ENCODE measurements around the gene LRRC2. TPM values are rescaled to one million over a fixed set of nuclear protein-coding genes. Genes with fewer than 3 reads are reported as not detected.

Gene LRRC2
- polyA plus RNA-seq, 3 donors, result not detected

DNA sequence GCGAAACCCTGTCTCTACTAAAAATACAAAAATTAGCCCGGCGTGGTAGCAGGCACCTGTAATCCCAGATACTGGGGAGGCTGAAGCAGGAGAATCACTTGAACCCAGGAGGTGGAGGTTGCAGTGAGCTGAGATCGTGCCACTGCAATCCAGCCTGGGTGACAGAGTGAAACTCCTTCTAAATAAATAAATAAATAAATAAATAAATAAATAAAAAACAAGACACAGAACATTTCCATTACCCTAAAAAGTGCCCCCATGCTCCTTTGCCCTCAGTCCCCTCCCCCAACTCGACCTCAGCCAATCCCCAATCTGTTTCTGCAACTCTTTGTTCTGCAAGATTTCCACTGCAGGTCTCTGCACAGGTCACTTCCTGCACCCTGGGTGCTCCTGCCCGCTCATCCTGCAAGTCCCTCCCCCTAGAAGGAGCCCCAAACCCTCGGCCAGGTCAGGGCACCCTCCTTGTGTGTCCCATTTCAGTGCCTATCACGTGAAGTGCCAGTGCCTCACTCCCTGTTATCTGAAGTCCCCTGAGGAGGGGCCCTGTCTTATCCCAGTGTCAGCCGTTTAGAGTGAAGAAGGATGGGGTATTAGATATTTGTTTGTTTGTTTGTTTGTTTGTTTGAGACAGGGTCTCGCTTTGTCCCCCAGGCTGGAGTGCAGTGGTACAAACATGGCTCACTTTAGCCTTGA, 47.4 kb upstream of the LRRC2 start:
- no peak overlapping the region for H3K4me2 ChIP-seq (replicated peaks; ENCODE audit: extremely low read depth, low read length, poor library complexity, severe bottlenecking)
- peaks cover 0 to 3% of the 10 kb centered on the region in 2 donors for H3K27me3 ChIP-seq (ENCODE audit: control insufficient read depth in 2 of 2, insufficient read depth in 2 of 2, low read length in 2 of 2)
- Mint-ChIP-seq H3K36me3 (no peaks in the 10 kb centered on the region), H3K27me3 (ENCODE audit: low read depth in 3 of 3) (peaks cover 2 to 8% (median 4%) of the 10 kb centered on the region in 3 donors), H3K27ac (no peak overlapping the region), H3K4me3 (no peak overlapping the region), H3K4me1 (peaks cover 5% of the 10 kb centered on the region), H3K9me3 (no peaks in the 10 kb centered on the region)
- H2AFZ ChIP-seq (ENCODE audit: insufficient read depth, low read depth, low read length, poor library complexity, severe bottlenecking), result no peak overlapping the region
- WGBS (ENCODE audit: insufficient coverage), result 68% methylated on average over 3 of the region's 10 CpGs
- intact Hi-C loops (cut with micrococcal nuclease), result no loop called here
- no peaks in the 10 kb centered on the region for H4K20me1 ChIP-seq (ENCODE audit: insufficient read depth, low read length)
- no peak overlapping the region for H3K27ac ChIP-seq (ENCODE audit: low read depth in 1 of 2, low read length in 2 of 2)
- no peak overlapping the region for H3K9ac ChIP-seq (ENCODE audit: insufficient read depth, low read length, poor library complexity, severe bottlenecking)
- no peak for DNase-seq
- H3K4me3 ChIP-seq (replicated peaks in 1 of 3; ENCODE audit: low read depth in 2 of 3, low read length in 3 of 3), result no peak overlapping the region
- TF ChIP-seq, protein P1, sequence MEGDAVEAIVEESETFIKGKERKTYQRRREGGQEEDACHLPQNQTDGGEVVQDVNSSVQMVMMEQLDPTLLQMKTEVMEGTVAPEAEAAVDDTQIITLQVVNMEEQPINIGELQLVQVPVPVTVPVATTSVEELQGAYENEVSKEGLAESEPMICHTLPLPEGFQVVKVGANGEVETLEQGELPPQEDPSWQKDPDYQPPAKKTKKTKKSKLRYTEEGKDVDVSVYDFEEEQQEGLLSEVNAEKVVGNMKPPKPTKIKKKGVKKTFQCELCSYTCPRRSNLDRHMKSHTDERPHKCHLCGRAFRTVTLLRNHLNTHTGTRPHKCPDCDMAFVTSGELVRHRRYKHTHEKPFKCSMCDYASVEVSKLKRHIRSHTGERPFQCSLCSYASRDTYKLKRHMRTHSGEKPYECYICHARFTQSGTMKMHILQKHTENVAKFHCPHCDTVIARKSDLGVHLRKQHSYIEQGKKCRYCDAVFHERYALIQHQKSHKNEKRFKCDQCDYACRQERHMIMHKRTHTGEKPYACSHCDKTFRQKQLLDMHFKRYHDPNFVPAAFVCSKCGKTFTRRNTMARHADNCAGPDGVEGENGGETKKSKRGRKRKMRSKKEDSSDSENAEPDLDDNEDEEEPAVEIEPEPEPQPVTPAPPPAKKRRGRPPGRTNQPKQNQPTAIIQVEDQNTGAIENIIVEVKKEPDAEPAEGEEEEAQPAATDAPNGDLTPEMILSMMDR (IDR thresholded peaks at IDR 0.05), result no peak
- no peaks in the 10 kb centered on the region for H3K9me3 ChIP-seq (replicated peaks in 1 of 2; ENCODE audit: control insufficient read depth in 1 of 2, insufficient read depth in 1 of 2, low read length in 2 of 2)
- H3K79me2 ChIP-seq (ENCODE audit: insufficient read depth, low read length), result no peaks in the 10 kb centered on the region
- H3K36me3 ChIP-seq (replicated peaks in 1 of 2; ENCODE audit: control insufficient read depth in 1 of 2, insufficient read depth in 2 of 2, low read length in 2 of 2), result no peaks in the 10 kb centered on the region
- H3K4me1 ChIP-seq (ENCODE audit: control insufficient read depth in 1 of 2, insufficient read depth in 2 of 2, low read length in 2 of 2), result no peaks in the 10 kb centered on the region

GRCh38 chr3:46612324-46612723, 46.2 kb upstream of the LRRC2 start, which contains the start of gene FAM240A:
TSS of gene FAM240A (plus strand) at chr3:46612525. CDS start at chr3:46612684, 159 bp downstream.
- H3K9ac ChIP-seq (ENCODE audit: insufficient read depth, low read length, poor library complexity, severe bottlenecking), result no peak within 1 kb of the TSS
- no peak within 1 kb of the TSS for H3K4me2 ChIP-seq (replicated peaks; ENCODE audit: extremely low read depth, low read length, poor library complexity, severe bottlenecking)
- H3K36me3 Mint-ChIP-seq, result no peaks in the 10 kb centered on the region
- no peaks in the 10 kb centered on the region for H3K9me3 Mint-ChIP-seq
- H3K9me3 ChIP-seq (replicated peaks in 1 of 2; ENCODE audit: control insufficient read depth in 1 of 2, insufficient read depth in 1 of 2, low read length in 2 of 2), result no peaks in the 10 kb centered on the region
- no peaks in the 10 kb centered on the region for H3K36me3 ChIP-seq (replicated peaks in 1 of 2; ENCODE audit: control insufficient read depth in 1 of 2, insufficient read depth in 2 of 2, low read length in 2 of 2)
- TF ChIP-seq, protein P1 (IDR thresholded peaks at IDR 0.05), result no peak
- intact Hi-C loops (cut with micrococcal nuclease), result no loop called here
- H3K27me3 ChIP-seq (ENCODE audit: control insufficient read depth in 2 of 2, insufficient read depth in 2 of 2, low read length in 2 of 2), result peaks cover 0 to 3% of the 10 kb centered on the region in 2 donors
- peaks cover 8% of the 10 kb centered on the region for H3K4me1 Mint-ChIP-seq
- peaks cover 2 to 8% (median 3%) of the 10 kb centered on the region in 3 donors for H3K27me3 Mint-ChIP-seq (ENCODE audit: low read depth in 3 of 3)
- no peaks in the 10 kb centered on the region for H4K20me1 ChIP-seq (ENCODE audit: insufficient read depth, low read length)
- H3K4me1 ChIP-seq (ENCODE audit: control insufficient read depth in 1 of 2, insufficient read depth in 2 of 2, low read length in 2 of 2), result no peaks in the 10 kb centered on the region
- H3K27ac Mint-ChIP-seq, result no peak within 1 kb of the TSS
- no peak within 1 kb of the TSS for H3K27ac ChIP-seq (ENCODE audit: low read depth in 1 of 2, low read length in 2 of 2)
- no peak within 1 kb of the TSS for H2AFZ ChIP-seq (ENCODE audit: insufficient read depth, low read depth, low read length, poor library complexity, severe bottlenecking)
- H3K4me3 Mint-ChIP-seq, result no peak within 1 kb of the TSS
- H3K4me3 ChIP-seq (replicated peaks in 1 of 3; ENCODE audit: low read depth in 2 of 3, low read length in 3 of 3), result no peak within 1 kb of the TSS
- H3K79me2 ChIP-seq (ENCODE audit: insufficient read depth, low read length), result no peaks in the 10 kb centered on the region
- 100% methylated on average over 3 of the region's 9 CpGs for WGBS (ENCODE audit: insufficient coverage)
- no peak for DNase-seq

Measured in CD14-positive monocyte (primary cell).